Measurements from ENCODE around the gene RERE. TPM values are rescaled to one million over a fixed set of nuclear protein-coding genes. Genes with fewer than 3 reads are reported as not detected.

Gene RERE
- total RNA-seq, 1 donor from 2014 or later = 252 TPM

DNA sequence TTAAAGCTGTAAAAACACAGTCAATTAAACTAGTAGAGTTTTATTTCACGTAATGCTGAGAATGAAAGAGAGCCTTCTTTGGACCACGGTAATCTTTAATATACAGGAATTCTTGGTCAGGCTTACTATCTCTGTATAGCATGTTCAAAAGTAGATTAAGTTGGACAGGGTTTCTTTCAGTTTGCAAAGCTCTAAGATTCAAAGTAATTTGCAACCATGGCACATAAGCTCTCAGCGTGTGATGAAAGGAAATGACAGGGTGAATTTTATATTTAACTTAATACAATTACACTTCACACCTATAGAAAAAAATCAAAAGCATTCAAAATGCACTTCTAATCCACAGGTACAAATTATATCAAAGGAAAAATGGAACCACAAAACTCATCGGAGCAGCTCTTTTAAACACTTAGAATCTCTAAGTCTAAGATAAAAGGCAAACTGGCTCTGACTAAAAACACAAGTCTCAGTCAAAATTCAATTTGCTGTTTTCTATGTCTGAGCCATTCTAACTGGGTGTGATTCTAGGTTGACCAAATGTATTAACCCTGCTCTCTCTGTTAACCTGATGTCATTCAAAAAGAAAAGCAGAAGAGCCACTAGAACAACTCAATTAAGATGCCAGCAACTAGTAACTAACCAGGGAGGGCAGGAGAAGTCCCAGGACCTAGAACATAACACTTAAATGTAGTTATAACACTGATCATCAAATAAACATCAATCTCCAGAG lies 147.7 kb downstream of the RERE start:
- no peak for DNase-seq
- Mint-ChIP-seq H3K27ac (ENCODE audit: unreplicated experiment) (no peak overlapping the region), H3K27me3 (ENCODE audit: unreplicated experiment) (no peaks in the 10 kb centered on the region), H3K4me3 (ENCODE audit: unreplicated experiment) (no peak overlapping the region), H3K4me1 (ENCODE audit: low read depth, unreplicated experiment) (peaks cover 62% of the 10 kb centered on the region), H3K9me3 (ENCODE audit: unreplicated experiment) (peaks cover 12% of the 10 kb centered on the region), H3K36me3 (ENCODE audit: unreplicated experiment) (no peaks in the 10 kb centered on the region)
- TF ChIP-seq, protein P1, sequence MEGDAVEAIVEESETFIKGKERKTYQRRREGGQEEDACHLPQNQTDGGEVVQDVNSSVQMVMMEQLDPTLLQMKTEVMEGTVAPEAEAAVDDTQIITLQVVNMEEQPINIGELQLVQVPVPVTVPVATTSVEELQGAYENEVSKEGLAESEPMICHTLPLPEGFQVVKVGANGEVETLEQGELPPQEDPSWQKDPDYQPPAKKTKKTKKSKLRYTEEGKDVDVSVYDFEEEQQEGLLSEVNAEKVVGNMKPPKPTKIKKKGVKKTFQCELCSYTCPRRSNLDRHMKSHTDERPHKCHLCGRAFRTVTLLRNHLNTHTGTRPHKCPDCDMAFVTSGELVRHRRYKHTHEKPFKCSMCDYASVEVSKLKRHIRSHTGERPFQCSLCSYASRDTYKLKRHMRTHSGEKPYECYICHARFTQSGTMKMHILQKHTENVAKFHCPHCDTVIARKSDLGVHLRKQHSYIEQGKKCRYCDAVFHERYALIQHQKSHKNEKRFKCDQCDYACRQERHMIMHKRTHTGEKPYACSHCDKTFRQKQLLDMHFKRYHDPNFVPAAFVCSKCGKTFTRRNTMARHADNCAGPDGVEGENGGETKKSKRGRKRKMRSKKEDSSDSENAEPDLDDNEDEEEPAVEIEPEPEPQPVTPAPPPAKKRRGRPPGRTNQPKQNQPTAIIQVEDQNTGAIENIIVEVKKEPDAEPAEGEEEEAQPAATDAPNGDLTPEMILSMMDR (IDR thresholded peaks at IDR 0.05; ENCODE audit: partially characterized antibody, unreplicated experiment) = no peak

DNA sequence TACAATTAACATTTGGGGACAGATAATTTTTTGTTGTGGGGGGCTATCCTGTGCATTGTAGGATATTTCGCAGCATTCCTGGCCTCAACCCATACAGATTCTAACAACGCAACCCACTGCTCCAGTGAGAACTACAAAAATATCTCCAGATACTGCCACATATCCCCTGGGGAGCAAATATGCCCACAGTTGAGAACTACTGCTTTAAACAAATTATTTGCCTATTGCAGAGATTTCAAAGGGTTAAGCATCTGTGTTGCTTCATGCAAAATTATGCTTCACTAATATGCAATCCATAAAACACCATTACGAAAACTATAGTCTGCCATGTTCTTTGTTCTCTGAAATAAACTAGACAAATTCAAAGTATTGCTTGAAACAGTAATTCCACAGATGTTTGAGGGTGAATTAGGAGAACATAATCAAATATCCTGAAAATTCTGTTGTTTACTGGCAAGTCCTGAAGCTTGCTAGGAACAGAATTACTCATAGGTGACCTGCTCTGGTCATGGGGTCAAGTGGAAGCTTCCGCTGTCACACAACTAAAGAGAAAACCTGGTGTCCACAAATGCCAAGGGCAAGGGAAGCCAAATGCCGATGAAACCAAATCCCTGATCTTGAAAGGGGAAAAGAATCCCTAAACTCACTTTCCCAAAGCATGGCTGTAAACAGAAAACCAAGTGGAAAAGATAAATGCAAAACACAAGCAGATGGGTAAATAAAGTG lies 149.4 kb downstream of the RERE start:
- Mint-ChIP-seq H3K9me3 (ENCODE audit: unreplicated experiment) (peaks cover 12% of the 10 kb centered on the region), H3K4me1 (ENCODE audit: low read depth, unreplicated experiment) (peaks cover 51% of the 10 kb centered on the region), H3K4me3 (ENCODE audit: unreplicated experiment) (peak overlapping the region; percentile 22), H3K27ac (ENCODE audit: unreplicated experiment) (peak overlapping the region; percentile 60), H3K27me3 (ENCODE audit: unreplicated experiment) (no peaks in the 10 kb centered on the region), H3K36me3 (ENCODE audit: unreplicated experiment) (no peaks in the 10 kb centered on the region)
- TF ChIP-seq, protein P1 (IDR thresholded peaks at IDR 0.05; ENCODE audit: partially characterized antibody, unreplicated experiment) = no peak
- no peak for DNase-seq

DNA sequence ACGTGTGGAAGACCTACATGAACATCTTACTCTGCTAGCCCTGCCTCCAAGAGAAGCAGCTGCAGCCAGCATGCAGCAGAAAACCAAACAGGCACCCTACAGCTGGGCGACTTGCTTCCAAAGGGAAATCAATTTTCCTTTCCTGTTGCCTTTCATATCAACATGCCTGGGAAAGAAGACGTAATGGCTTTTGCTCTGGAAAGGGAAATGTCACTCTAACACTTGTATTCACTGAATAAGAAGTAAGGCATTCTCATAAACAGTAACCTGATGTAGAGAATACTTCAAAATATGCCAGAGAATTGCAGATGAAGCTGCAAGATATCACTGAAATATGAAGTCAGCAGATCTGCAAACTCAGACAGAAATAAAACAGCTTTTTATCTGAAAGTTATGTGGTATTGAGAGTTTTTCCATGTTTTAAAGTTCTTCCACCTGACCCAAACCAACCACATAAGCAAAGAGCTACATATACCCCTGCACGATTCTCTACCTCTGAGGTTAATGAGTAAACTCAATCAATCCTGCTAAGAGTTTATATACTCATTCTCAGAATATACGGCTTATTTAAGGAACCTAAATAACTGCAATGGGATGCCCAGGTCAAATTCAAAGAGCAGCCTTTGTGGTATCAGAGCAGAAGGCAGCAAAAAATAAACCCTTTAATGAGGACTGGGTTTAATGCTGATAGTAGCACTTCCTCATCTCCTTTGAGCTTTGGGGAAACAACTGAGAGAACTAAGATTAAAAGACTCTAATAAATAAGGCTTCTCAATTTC lies 150.9 kb downstream of the RERE start:
- peaks cover 42% of the 10 kb centered on the region for H3K4me1 Mint-ChIP-seq (ENCODE audit: low read depth, unreplicated experiment)
- H3K27ac Mint-ChIP-seq (ENCODE audit: unreplicated experiment) = peak overlapping the region; percentile 36
- peaks cover 7% of the 10 kb centered on the region for H3K9me3 Mint-ChIP-seq (ENCODE audit: unreplicated experiment)
- peak overlapping the region; percentile 17 for H3K4me3 Mint-ChIP-seq (ENCODE audit: unreplicated experiment)
- DNase-seq = peak; percentile 47
- H3K36me3 Mint-ChIP-seq (ENCODE audit: unreplicated experiment) = no peaks in the 10 kb centered on the region
- H3K27me3 Mint-ChIP-seq (ENCODE audit: unreplicated experiment) = no peaks in the 10 kb centered on the region
- TF ChIP-seq, protein P1 (IDR thresholded peaks at IDR 0.05; ENCODE audit: partially characterized antibody, unreplicated experiment) = no peak

DNA sequence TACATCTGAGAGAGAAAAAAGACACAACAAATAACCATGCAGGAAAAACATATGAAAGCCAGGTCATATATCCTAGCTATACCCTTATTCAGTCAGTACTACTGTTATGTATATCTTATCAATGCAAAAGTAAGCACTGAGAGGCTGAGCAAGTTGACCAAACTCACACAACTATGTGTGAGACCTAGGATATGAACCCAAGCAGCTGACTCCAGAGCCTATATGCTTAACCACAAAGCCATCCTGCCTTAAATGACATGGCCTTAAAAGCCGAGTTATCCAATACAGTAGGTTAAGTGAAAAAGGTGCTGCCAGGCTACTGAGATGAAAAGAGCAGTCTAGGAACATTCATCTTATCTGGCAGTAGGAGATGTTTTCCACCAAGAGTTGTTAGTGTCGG lies 151.6 kb downstream of the RERE start:
- Mint-ChIP-seq H3K27ac (ENCODE audit: unreplicated experiment) (peak overlapping the region; percentile 36), H3K4me3 (ENCODE audit: unreplicated experiment) (peak overlapping the region; percentile 17), H3K9me3 (ENCODE audit: unreplicated experiment) (peaks cover 7% of the 10 kb centered on the region), H3K27me3 (ENCODE audit: unreplicated experiment) (no peaks in the 10 kb centered on the region), H3K4me1 (ENCODE audit: low read depth, unreplicated experiment) (peaks cover 35% of the 10 kb centered on the region), H3K36me3 (ENCODE audit: unreplicated experiment) (no peaks in the 10 kb centered on the region)
- no peak for DNase-seq
- TF ChIP-seq, protein P1 (IDR thresholded peaks at IDR 0.05; ENCODE audit: partially characterized antibody, unreplicated experiment) = no peak

Measured in glutamatergic neuron (in vitro differentiated cells).